T47D (cell line): ENCODE results near the gene PTGFR.

ENCODE experiments used
- DNase-seq, 2 experiments: peaks; one replicate each; pipeline versions ENCODE4 v3.0.0 to v3.0.0-alpha.2; 2011 to 2012; ENCODE audit warnings: low read depth in 1 of 2, low spot score in 1 of 2
- JUND ChIP-seq: IDR thresholded peaks from 2 replicates; pipeline ENCODE4 v1.6.1; 2012; ENCODE audit warnings: low read depth
- in situ Hi-C: cut with HindIII; loops from 2 replicates; pipeline ENCODE4 v1.10.0; 2016; ENCODE audit warnings: low sequenced_read_pairs, low pct_unique_long_range_greater_than_20kb

Gene PTGFR

GRCh38 chr1:78533527-78533926 is 42.8 kb downstream of the PTGFR start:
- no peak for TF ChIP-seq JUND
- in situ Hi-C loops: no loop called here
- no peak for DNase-seq

- DNase-seq: no peak
- in situ Hi-C loops: no loop called here
- TF ChIP-seq JUND: no peak
Observed at GRCh38 chr1:78535286-78535685, 44.5 kb downstream of the PTGFR start.

GRCh38 chr1:78536427-78536826 is 45.7 kb downstream of the PTGFR start:
- no peak for DNase-seq
- no peak for TF ChIP-seq JUND
- in situ Hi-C loops: no loop called here

GRCh38 chr1:78540048-78540447 is 49.3 kb downstream of the PTGFR start:
- DNase-seq: no peak
- in situ Hi-C loops: no loop called here
- no peak for TF ChIP-seq JUND

- no peak for DNase-seq
- TF ChIP-seq JUND: no peak
- in situ Hi-C loops: no loop called here
Observed at GRCh38 chr1:78541479-78541878, 50.7 kb downstream of the PTGFR start.

- no peak for DNase-seq
- in situ Hi-C loops: no loop called here
- no peak for TF ChIP-seq JUND
Observed at GRCh38 chr1:78543941-78544643, 53.3 kb downstream of the PTGFR start.

GRCh38 chr1:78547081-78547480 is 56.3 kb downstream of the PTGFR start:
- TF ChIP-seq JUND: no peak
- no peak for DNase-seq
- in situ Hi-C loops: no loop called here

- TF ChIP-seq JUND: no peak
- no peak for DNase-seq
- in situ Hi-C loops: no loop called here
Observed at GRCh38 chr1:78549331-78549730, 58.6 kb downstream of the PTGFR start.

- in situ Hi-C loops: no loop called here
- TF ChIP-seq JUND: no peak
- DNase-seq: no peak
Observed at GRCh38 chr1:78549891-78550290, 59.1 kb downstream of the PTGFR start.

GRCh38 chr1:78553859-78554258 is 63.1 kb downstream of the PTGFR start:
- peak in 1 of 2 experiments; percentile 12 for DNase-seq
- in situ Hi-C loops: no loop called here
- no peak for TF ChIP-seq JUND

GRCh38 chr1:78554840-78555239 is 64.1 kb downstream of the PTGFR start:
- DNase-seq: no peak
- TF ChIP-seq JUND: no peak
- in situ Hi-C loops: no loop called here

- in situ Hi-C loops: no loop called here
- TF ChIP-seq JUND: no peak
Observed at GRCh38 chr1:78559680-78560079, 68.9 kb downstream of the PTGFR start.

GRCh38 chr1:78560811-78561210 is 70.0 kb downstream of the PTGFR start:
- in situ Hi-C loops: no loop called here
- DNase-seq: no peak
- no peak for TF ChIP-seq JUND

More at GRCh38 chr1:78559680-78560079, 68.9 kb downstream of the PTGFR start:
- no peak for DNase-seq

- TF ChIP-seq JUND: no peak
- no peak for DNase-seq
- in situ Hi-C loops: no loop called here
Observed at GRCh38 chr1:78561856-78562255, 71.1 kb downstream of the PTGFR start.
